HG02885 (cell line): ENCODE results near the gene BORCS5.

Experiments
- ATAC-seq: cut with Tn5 transposase; IDR thresholded peaks from one replicate; pipeline ENCODE4 v1.9.1; 2021; ENCODE audit warnings: mild to moderate bottlenecking; ENCODE audit not compliant: unreplicated experiment, poor library complexity

BORCS5 gene

GRCh38 chr12:12425616-12426015 lies 68.7 kb downstream of the BORCS5 start:
- ATAC-seq: no peak

GRCh38 chr12:12427568-12427967 lies 70.7 kb downstream of the BORCS5 start:
- no peak for ATAC-seq

GRCh38 chr12:12428047-12428446 lies 71.2 kb downstream of the BORCS5 start:
- ATAC-seq: no peak

DNA sequence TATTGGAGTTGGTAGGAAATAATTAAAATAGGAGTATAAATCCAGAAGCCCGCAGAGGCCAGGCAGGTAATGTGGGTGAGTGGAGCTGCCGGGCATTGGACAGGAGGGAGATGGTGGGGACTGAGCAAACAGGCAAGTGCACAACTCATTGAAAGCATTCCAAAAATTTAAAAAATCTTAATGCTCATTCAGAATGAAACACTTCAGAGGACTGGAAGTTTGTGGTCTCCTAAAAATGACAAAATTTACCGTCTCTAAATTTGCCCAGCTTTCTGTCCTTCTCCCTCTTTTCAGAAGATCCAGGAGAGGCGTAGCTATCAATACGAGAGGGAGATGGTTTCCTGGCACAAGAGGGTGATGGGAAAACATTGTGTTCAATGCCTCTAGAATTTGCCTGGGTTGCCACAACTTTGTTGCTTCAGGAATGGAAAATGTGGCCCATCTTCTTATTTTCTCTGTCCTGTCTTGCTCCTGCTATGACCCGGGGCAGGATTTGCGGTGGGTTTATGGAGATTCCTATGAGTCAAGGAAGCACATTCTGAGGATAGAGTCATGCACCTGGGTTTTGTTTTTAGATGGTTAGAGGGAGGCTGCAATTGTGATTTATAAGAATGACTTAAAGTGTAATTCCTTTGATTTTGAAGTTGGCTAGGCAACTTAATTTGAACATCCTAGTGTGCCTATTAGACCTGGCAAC lies 72.2 kb downstream of the BORCS5 start:
- no peak for ATAC-seq

DNA sequence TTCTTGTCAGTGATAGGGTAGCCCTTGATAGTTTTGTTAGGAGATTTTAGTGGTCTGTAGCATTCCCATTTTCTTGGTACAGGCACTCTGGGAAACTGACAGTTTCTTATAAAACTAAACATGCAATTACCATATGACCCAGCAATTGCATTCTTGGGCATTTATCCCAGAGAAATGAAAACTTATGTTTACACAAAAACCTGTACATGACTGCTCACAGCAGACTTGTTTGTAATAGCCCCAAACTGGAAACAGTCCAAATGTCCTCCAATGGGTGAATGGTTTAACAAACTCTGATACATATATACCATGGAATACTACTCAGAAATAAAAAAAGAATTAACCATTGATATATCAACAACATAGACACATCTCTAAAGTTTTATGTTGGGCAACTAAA lies 75.5 kb downstream of the BORCS5 start:
- no peak for ATAC-seq

DNA sequence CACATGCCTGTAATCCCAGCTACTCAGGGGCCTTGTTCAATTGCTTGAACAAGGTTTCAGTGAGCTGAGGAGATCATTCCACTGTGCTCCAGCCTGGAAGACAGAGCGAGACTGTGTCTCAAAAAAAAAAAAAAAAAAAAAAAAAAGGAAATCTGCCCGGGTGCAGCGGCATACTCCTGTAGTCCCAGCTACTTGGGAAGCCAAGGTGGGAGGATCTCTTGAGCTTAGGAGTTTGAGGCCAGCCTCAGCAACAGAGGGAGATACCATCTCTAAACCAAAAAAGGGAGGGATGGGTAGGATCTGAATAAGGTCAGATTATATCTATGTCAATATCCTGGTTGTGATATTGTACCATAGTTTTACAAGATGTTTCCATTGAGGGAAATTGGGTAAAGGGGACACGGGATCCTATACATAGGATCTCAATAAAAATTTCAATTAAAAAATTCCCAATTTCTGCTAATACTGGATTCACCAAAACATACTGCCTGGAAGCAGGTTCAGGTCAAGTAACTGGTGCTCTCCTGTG lies 76.4 kb downstream of the BORCS5 start:
- no peak for ATAC-seq

DNA sequence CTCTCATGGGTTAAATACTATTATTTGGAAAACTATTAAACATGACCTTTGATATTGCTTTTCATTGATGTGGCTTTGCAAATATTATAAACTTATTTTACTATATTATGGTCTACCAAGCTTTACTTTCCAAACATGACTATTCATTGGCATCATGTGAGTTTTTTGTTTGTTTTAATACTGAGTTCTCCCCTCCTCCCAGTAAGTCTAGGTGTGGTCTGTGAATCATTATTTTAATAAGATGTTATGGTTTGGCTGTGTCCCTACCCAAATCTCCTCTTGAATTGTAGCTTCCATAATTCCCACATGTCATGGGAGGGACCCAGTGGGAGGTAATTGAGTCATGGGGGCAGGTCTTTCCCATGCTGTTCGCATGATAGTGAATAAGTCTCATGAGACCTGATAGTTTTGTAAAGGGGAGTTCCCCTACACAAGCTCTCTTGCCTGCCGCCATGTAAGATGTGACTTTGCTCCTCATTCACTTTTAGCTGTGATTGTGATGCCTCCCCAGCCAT lies 80.0 kb downstream of the BORCS5 start:
- no peak for ATAC-seq

DNA sequence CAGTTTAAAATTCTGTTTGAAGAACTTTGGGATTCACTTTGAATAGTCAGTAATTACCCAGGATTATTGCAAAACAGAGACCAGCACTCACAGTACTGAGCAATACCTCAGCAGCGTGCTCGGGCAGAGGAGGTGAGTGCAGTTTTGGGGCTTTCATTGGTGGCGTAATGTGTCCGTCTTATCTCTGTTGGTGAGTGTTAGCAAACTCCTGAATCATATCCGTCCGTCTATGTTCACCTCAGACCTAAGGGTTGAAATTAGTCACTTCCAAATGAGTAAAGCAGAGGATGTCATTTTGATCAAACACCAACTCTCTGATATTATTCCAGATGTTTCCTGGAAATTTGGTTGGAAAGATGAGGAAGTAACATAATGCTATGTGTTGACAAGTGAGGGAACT lies 82.8 kb downstream of the BORCS5 start:
- ATAC-seq: no peak

DNA sequence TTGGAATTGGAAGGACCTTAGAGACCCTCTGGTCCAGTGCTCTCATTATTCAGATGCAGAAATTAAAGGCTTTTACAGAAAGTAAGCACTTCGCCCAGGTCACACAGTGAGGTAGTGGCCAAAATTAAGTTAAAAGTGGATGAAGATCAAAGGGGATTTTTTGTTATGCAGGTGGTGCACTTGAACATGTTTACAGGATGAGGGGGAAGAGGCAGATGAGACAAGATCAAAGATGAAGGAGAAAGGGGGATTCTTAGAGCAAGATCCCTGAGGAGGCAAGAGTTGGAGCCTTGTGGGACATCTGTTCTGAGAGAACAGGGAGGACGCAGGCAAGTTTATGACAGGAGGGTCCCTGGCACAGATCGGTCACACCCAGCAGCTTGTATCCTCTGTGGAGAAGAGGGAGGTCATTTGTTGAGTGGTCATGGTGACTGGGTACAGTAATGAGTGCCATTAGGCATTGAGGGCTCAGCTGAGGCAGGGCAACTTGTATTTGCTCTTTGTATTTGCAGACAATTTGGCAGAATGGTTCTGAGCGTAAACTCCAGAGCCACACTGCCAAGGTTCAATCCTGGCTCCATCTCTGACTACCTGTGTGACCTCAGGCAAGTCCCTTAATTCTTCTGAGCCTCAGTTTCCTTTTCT lies 84.0 kb downstream of the BORCS5 start:
- no peak for ATAC-seq

DNA sequence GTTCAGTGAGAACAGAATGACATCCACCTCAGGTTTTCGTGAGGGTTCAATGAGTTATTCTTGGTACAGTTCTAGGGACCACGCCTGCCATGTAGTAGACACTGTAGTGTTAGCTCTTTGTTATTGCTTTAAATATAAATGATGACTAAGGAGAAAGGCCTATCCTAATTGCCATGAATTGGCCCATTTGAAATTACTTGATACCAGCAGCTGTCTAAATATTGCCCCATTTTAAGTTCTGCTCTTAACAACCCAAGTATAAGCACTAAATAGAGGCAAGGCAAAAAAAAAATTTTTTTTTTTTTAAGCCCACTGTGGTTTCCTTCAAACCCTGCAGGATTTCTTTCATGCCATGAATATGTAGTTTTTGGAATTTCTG lies 84.5 kb downstream of the BORCS5 start:
- no peak for ATAC-seq

DNA sequence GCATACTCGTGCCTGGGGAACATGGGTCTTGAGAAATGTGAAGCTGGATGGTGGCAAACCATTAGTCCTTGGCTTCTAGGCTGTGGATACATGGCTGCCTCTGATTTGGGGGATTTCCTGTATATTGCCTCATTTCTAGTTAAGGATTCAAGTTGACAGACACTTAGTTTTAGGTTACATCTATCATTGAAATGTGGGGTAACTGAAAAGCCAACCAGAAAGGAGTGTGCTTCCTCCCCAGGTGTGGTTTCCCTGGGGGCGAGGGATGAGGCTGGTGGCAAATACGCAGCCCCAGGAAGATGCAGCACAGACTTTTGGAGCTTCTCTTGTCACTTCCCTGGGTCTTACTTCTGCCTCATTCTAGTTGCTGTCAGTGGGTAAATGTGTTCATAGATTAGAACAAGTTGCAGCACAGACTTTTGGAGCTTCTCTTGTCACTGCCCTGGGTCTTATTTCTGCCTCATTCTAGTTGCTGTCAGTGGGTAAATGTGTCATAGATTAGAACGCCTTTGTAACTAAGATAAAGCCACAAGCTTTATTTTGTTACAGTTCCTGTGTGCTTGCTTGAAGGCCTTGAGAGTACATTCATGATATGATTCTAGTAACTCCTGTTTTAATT lies 85.1 kb downstream of the BORCS5 start:
- ATAC-seq: no peak

GRCh38 chr12:12442548-12443071 lies 85.7 kb downstream of the BORCS5 start:
- ATAC-seq: no peak

DNA sequence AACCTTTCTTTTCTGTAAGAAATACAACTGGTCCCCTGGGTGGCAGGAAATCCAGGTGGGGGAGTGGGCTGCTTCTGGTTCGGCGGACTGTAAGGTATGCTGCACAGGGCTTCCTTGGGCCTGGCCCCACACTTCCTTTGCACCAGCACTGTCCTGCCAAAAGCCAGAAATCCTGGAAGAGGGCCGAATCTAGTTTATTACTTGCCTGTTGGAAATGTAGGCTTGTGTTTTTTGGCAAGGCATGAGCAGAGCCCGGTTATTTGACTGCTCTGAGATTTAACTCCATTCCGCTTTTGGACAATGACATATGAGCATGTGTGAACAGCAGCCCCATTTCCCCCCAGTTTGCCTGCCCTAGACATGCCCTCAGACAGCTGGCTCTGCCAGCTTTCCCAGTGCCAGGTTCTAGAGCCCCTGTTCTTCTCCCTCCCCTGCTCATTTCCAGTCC lies 86.6 kb downstream of the BORCS5 start:
- ATAC-seq: no peak

GRCh38 chr12:12445165-12445881 lies 88.4 kb downstream of the BORCS5 start:
- ATAC-seq: no peak

DNA sequence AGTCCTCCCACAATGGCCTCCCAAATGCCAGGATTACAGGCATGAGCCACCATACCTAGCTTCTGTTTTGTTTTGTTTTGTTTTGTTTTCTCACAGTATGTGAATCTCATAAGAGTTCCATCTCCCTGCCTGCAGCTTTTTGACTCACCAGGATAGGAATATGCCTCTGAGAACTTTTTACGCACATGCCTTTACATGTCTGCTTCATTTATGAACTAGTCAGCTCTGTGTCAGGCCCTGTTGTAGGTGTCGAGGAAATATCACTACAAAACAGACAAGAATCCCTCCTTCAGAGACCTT lies 89.0 kb downstream of the BORCS5 start:
- ATAC-seq: no peak

GRCh38 chr12:12446786-12447185 lies 89.9 kb downstream of the BORCS5 start:
- no peak for ATAC-seq

GRCh38 chr12:12447236-12447635 lies 90.4 kb downstream of the BORCS5 start:
- no peak for ATAC-seq

- ATAC-seq: no peak
Observed at GRCh38 chr12:12447837-12448236, 91.0 kb downstream of the BORCS5 start.

DNA sequence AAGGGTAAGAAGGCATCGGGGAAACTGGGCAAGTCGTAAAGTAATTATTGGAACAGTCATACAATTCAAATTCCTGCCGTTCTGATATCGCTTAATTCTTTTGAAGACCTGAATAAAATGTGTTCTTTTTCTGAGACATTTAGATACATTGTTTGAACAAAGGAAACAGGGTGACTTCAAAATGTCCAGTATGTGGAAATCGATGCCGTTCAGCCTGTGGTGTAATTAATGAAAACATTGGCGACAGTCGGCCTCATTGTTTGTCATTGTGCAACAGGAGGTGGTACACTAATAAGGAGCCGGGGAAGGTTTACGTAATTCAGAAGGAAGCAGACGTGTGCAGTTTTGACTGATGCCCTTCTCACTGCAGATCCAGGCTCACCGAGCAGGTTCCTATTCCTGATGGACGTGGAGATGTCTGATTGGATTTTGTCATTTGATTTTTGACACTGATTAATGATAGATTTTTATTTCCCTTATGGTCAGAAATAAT lies 92.7 kb downstream of the BORCS5 start:
- no peak for ATAC-seq

DNA sequence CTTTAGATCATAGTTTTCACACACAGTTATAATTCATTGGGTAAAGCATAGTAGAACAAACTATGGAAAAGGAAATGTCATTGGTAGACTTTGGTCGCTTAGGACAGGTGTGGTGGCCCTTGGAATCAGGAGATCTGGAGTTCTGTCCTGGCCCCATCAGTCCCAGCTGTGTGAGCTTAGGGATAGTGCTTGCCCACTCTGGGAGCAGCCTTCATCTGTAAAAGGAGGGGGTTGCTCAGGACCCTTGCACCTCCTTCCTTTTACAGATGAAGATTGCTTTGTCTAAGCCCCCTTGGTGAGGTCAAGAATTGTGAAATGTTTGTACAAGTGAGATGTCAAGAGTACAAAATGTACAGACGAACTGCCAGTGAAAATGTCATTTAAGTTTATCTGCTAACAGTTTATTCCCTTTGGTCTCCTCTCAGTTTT lies 93.2 kb downstream of the BORCS5 start:
- no peak for ATAC-seq
